ENCODE results near the gene SAV1.

DNA sequence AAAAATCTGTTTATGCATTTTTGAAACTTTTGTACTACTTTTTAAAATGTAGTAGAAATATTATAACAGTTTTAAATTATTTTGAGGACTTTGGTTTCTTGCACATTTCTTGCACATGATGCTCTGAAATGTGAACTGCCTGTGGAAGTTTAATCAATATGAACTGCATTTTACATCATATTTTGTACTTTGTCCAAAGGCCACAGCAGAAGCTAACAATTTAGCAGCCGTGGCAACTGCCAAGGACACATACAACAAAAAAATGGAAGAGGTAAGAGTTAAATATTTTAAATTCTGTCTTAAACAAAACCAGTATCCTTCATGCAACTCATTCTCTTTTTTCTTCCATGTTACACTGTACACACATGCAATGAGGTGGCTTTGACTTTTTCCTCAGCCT, 45.1 kb downstream of the SAV1 start:
- TF ChIP-seq, protein P1, sequence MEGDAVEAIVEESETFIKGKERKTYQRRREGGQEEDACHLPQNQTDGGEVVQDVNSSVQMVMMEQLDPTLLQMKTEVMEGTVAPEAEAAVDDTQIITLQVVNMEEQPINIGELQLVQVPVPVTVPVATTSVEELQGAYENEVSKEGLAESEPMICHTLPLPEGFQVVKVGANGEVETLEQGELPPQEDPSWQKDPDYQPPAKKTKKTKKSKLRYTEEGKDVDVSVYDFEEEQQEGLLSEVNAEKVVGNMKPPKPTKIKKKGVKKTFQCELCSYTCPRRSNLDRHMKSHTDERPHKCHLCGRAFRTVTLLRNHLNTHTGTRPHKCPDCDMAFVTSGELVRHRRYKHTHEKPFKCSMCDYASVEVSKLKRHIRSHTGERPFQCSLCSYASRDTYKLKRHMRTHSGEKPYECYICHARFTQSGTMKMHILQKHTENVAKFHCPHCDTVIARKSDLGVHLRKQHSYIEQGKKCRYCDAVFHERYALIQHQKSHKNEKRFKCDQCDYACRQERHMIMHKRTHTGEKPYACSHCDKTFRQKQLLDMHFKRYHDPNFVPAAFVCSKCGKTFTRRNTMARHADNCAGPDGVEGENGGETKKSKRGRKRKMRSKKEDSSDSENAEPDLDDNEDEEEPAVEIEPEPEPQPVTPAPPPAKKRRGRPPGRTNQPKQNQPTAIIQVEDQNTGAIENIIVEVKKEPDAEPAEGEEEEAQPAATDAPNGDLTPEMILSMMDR (IDR thresholded peaks at IDR 0.05), result no peak
- TF ChIP-seq EZH2 (IDR thresholded peaks at IDR 0.05; ENCODE audit: borderline replicate concordance, insufficient read depth, low read depth, low read length, poor library complexity, severe bottlenecking), result no peak
